PFSK-1 (cell line): ENCODE results near the gene ADTRP.

Experiments
- FOXP2 ChIP-seq: optimal IDR thresholded peaks from 2 replicates; pipeline ENCODE3; 2011; ENCODE audit warnings: borderline replicate concordance, control low read depth, inconsistent platforms; ENCODE audit not compliant: insufficient read depth; ENCODE audit errors: extremely low read length, extremely low read depth
- POLR2AphosphoS5 ChIP-seq: IDR thresholded peaks from 2 replicates; pipeline ENCODE4 v1.6.1; 2012; ENCODE audit warnings: low read depth, mild to moderate bottlenecking, control low read depth, low read length, moderate library complexity
- SIN3A ChIP-seq: IDR thresholded peaks from 2 replicates; pipeline ENCODE4 v1.6.1; 2012; ENCODE audit warnings: mild to moderate bottlenecking, low read length, moderate library complexity, borderline replicate concordance; ENCODE audit not compliant: insufficient read depth
- TAF1 ChIP-seq: IDR thresholded peaks from 2 replicates; pipeline ENCODE4 v1.6.1; 2012; ENCODE audit warnings: low read length, control low read depth, borderline replicate concordance; ENCODE audit not compliant: insufficient read depth
- TF ChIP-seq, protein P1 (sequence below), 2 experiments: IDR thresholded peaks; 2 replicates each; pipeline versions ENCODE4 v1.6.1 to v1.8.0; 2011 to 2012; ENCODE audit warnings: low read depth in 2 of 2, low read length in 2 of 2, control low read depth in 1 of 2, inconsistent platforms in 1 of 2, mild to moderate bottlenecking in 1 of 2, moderate library complexity in 1 of 2; ENCODE audit not compliant: insufficient read depth in 1 of 2

ADTRP gene

DNA sequence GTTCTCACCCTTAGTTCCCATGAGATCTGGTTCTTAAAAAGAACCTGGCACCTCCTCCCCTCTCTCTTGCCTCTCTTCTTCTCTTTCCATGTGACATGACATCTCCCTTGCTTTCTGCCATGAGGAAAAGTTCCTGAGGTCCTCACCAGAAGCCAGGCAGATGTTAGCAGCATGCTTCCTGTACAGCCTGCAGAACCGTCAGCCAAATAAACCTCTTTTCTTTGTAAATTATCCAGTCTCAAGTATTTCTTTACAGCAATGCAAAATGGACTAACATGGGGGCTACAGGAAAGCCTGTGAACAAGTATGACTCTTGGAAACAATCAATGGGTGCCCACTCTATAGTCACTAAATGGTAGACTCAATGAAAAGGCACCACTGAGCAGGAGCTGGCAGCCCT is 34.5 kb downstream of the ADTRP start:
- TF ChIP-seq TAF1: no peak
- TF ChIP-seq, protein P1, sequence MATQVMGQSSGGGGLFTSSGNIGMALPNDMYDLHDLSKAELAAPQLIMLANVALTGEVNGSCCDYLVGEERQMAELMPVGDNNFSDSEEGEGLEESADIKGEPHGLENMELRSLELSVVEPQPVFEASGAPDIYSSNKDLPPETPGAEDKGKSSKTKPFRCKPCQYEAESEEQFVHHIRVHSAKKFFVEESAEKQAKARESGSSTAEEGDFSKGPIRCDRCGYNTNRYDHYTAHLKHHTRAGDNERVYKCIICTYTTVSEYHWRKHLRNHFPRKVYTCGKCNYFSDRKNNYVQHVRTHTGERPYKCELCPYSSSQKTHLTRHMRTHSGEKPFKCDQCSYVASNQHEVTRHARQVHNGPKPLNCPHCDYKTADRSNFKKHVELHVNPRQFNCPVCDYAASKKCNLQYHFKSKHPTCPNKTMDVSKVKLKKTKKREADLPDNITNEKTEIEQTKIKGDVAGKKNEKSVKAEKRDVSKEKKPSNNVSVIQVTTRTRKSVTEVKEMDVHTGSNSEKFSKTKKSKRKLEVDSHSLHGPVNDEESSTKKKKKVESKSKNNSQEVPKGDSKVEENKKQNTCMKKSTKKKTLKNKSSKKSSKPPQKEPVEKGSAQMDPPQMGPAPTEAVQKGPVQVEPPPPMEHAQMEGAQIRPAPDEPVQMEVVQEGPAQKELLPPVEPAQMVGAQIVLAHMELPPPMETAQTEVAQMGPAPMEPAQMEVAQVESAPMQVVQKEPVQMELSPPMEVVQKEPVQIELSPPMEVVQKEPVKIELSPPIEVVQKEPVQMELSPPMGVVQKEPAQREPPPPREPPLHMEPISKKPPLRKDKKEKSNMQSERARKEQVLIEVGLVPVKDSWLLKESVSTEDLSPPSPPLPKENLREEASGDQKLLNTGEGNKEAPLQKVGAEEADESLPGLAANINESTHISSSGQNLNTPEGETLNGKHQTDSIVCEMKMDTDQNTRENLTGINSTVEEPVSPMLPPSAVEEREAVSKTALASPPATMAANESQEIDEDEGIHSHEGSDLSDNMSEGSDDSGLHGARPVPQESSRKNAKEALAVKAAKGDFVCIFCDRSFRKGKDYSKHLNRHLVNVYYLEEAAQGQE (IDR thresholded peaks at IDR 0.05; ENCODE audit: insufficient read depth in 1 of 2, low read depth in 2 of 2, low read length in 2 of 2): no peak
- TF ChIP-seq FOXP2: no peak
- TF ChIP-seq POLR2AphosphoS5: no peak
- TF ChIP-seq SIN3A: no peak

DNA sequence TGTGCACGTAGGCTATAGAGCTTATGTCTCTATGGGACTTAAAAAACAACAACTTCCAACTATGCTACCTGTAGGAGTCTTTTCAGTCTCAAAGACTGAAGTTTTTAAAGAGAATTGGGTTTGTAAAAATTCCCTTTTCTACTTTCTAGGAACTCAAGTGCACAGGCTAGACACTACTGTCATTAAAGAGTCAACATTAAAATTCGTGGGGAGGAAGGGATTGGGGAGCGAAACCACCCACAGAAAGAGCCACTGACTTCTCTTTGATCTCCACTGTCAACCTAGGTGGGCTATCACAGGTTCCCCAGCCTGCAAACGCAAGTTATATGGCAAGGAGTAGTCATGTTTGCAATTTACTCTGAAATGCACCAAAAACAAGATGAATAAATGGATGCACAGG is 37.7 kb downstream of the ADTRP start:
- no peak for TF ChIP-seq POLR2AphosphoS5
- TF ChIP-seq, protein P1 (IDR thresholded peaks at IDR 0.05; ENCODE audit: insufficient read depth in 1 of 2, low read depth in 2 of 2, low read length in 2 of 2): no peak
- no peak for TF ChIP-seq SIN3A
- no peak for TF ChIP-seq TAF1
- TF ChIP-seq FOXP2: no peak

DNA sequence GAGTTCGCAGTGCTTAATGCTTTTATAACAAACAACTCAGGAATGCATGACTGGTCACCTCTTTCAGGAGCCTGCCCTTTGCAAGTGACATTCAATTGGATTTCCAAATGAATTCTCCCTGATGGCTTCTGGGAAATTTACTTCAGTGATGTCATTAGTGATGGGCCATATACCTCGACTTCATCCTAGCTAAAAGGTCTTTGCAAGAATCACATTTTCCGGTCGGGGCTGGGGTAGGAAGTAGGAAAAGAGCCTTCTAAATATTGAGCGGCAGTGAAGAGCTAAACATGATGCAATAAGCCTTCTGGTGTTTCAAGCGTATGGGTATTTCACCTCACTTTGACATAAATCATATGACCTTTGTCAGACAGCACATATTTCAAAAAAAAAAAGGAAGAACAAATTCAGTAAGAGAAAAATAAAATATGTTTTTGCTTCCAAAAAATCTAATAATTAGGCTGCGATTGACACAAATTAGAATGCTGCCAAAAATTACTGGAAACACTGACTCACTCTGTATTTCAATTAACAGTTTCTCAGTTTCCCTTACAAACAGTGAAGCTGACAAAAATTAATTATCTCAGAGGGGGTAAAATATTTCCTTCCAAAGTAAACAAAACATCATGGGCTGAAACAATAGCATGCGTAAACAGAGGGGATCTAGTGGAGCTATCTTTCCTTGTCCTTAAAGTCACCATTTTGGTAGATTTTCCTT is 39.8 kb downstream of the ADTRP start:
- TF ChIP-seq FOXP2 (no peak), POLR2AphosphoS5 (no peak), TAF1 (no peak), SIN3A (no peak)
- TF ChIP-seq, protein P1 (IDR thresholded peaks at IDR 0.05; ENCODE audit: insufficient read depth in 1 of 2, low read depth in 2 of 2, low read length in 2 of 2): no peak

DNA sequence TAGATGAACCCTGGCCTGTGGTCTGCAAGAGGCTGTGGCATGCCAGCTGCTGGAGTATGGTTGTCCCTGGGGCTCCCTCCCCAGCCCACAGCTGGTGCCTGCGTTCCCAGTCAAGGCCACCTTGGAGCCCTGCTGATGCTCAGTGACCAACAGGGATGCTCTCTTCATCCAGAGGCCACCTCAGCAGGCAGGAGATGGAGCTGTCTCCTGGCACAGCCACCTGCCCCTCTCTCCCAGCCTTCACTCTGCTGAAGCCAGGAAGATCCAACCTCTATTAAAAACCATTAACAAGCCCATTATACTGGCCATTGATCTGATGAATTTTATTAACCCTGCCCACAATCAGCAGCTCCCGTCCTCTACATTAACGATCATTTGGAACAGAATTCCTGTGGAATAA is 40.4 kb downstream of the ADTRP start:
- no peak for TF ChIP-seq SIN3A
- TF ChIP-seq TAF1: no peak
- TF ChIP-seq, protein P1 (IDR thresholded peaks at IDR 0.05; ENCODE audit: insufficient read depth in 1 of 2, low read depth in 2 of 2, low read length in 2 of 2): no peak
- TF ChIP-seq POLR2AphosphoS5: no peak
- TF ChIP-seq FOXP2: no peak

DNA sequence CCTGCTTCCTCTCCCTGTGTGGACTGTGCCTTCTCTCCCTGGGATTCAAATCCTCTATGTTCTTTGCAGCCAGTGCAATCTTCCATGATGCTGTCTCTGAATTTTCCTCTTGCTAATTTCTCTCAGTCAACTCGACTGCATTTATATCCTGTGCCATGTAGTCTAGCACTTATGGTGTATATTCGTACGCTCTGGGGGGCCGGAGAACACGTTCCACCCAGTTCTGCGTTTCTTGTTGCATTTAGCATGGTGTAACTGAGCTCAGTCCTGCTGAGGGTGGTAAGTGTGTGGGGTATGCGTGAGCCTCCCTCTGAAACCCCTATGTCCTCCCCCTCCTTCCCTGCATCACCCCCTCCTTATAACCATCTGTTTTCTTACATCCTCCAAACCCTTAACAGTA is 42.0 kb downstream of the ADTRP start:
- TF ChIP-seq SIN3A: no peak
